GM19467 (cell line): ENCODE data around the gene COX7A2L.
"Not testable (repeated sequence)": the region's sequence is repeated elsewhere in the genome, so short reads cannot be mapped to it uniquely, and the experiment has no call there.

ENCODE experiments used
- ATAC-seq: cut with Tn5 transposase; IDR thresholded peaks from one replicate; pipeline ENCODE4 v1.9.1; 2021; ENCODE audit warnings: mild to moderate bottlenecking, moderate library complexity; ENCODE audit not compliant: unreplicated experiment

Gene COX7A2L

GRCh38 chr2:42340045-42340937 is 20.7 kb downstream of the COX7A2L start:
- ATAC-seq, result no peak

GRCh38 chr2:42339191-42339912 is 21.7 kb downstream of the COX7A2L start:
- ATAC-seq, result no peak

- ATAC-seq, result no peak
These were observed 22.3 kb downstream of the COX7A2L start for GRCh38 chr2:42338567-42339190.

- ATAC-seq, result no peak
These were observed 23.0 kb downstream of the COX7A2L start for GRCh38 chr2:42337846-42338566.

- ATAC-seq, result no peak
These were observed 23.6 kb downstream of the COX7A2L start for GRCh38 chr2:42337356-42337820.

GRCh38 chr2:42336361-42336965 is 24.6 kb downstream of the COX7A2L start:
- ATAC-seq, result no peak

- no peak for ATAC-seq
These were observed 25.4 kb downstream of the COX7A2L start for GRCh38 chr2:42335514-42336104.

- ATAC-seq, result not testable (repeated sequence)
These were observed 26.2 kb downstream of the COX7A2L start for GRCh38 chr2:42334865-42335264.

- ATAC-seq, result no peak
These were observed 26.8 kb downstream of the COX7A2L start for GRCh38 chr2:42334220-42334619.

- ATAC-seq, result no peak
These were observed 27.4 kb downstream of the COX7A2L start for GRCh38 chr2:42333579-42333978.

GRCh38 chr2:42332575-42332974 is 28.4 kb downstream of the COX7A2L start:
- ATAC-seq, result no peak

- no peak for ATAC-seq
These were observed 29.3 kb downstream of the COX7A2L start for GRCh38 chr2:42331569-42332284.

- ATAC-seq, result no peak
These were observed 31.3 kb downstream of the COX7A2L start for GRCh38 chr2:42329736-42330135.

- ATAC-seq, result no peak
These were observed 32.1 kb downstream of the COX7A2L start for GRCh38 chr2:42328923-42329322.

- no peak for ATAC-seq
These were observed 32.7 kb downstream of the COX7A2L start for GRCh38 chr2:42328148-42328833.

GRCh38 chr2:42327125-42327524 is 33.9 kb downstream of the COX7A2L start:
- no peak for ATAC-seq

GRCh38 chr2:42325609-42326008 is 35.4 kb downstream of the COX7A2L start:
- ATAC-seq, result no peak

- ATAC-seq, result no peak
These were observed 36.1 kb downstream of the COX7A2L start for GRCh38 chr2:42324949-42325348.

GRCh38 chr2:42324244-42324643 is 36.8 kb downstream of the COX7A2L start:
- ATAC-seq, result no peak
